ENCODE results near the gene ABLIM1.

Gene ABLIM1

DNA sequence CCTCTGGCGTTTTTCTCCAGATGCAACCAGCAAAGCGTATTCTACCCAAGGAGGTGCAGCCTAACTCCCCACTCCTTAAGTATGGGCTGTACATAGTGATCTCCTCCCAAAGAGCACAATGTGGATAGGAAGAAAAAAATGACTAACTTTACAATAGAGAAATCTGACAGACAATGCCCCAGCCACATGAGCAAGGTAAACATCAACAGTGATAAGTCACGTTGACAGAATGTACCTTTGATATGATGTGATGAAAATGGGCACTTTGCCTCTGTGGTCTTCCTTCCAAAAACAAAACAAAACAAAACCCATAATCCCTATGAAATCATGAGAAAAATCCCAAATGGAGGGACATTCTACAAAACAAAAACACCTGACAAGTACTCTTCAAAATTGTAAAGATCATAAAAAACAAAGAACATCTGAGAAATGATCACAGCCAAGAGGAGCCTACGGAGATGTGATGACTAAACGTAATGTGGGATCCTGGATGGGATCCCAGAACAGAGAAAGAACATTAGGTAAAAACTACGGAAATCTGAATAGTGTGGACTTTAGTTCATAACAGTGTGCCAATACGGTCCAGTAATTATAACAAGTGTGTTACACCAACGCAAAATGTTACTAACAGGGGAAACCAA is 50.6 kb downstream of the ABLIM1 start:
- no peak for DNase-seq
- in situ Hi-C loops (cut with HindIII; ENCODE audit: low pct_ligation_motif_present, low pct_unique_long_range_greater_than_20kb, low sequenced_read_pairs), result no loop called here

DNA sequence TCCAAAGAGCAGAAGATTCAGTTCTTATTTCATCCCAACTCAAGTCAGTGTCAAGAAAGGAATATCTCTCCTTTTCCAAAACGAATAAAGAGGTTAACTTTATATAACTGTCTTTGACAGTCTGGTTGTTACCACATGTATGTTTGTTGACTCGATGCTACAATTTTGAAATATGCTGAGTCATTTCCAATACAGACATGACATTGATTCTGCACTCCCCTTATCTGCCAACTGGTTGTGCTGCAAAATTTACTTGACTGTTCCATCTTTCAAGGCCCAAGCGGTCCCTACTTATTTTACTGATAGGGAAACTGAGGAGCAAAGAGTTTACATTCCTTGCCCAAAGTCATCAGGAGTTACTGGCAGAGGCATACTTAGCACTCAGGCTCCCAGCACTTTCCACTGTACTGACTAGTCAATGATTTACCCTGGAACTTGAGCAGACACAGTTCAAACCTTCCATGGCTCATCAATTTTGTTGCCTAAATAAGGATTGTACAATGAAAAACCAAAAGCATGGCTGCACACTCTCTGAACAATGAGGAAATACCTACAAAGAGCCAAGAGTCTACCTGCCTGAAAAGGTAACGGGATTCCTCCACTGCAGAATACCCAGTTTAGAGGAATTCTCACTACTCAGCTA is 52.8 kb downstream of the ABLIM1 start:
- DNase-seq, result peak; percentile 84
- in situ Hi-C loops (cut with HindIII; ENCODE audit: low pct_ligation_motif_present, low pct_unique_long_range_greater_than_20kb, low sequenced_read_pairs), result no loop called here

DNA sequence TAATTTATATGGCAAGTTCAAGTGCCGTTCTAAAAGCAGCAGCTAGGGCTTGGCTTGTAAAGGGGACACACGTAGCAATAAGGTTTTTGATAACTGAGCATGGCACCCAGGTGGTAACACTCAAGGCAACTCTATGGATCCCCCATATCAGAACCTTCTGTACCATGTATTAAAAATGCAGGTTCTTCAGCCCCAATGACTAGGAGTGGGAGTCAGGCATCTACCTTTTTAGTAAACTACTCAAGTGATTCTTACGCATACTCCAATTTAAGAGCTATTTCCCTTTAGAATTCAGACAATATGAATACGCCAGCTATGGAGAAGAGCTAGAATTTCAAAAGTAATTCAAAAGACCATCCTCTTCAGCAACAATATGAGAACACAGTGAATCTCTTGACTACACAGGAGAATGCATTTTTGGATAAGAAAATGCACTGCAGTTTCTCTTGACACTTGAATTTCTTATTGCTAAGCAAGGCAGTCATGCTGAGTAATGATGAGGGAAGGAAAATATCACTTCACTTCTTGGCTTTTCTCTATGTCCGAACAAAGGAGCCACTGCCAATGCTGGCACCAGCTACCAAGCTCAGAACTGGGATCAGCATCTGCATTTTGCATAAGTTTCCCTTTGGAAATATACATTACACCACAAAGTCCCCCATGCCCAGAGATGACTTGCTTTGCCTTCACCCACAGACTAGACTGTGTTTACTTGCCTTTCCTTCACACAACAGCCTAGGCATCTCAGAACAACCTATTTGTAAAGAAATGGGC is 53.5 kb downstream of the ABLIM1 start:
- in situ Hi-C loops (cut with HindIII; ENCODE audit: low pct_ligation_motif_present, low pct_unique_long_range_greater_than_20kb, low sequenced_read_pairs), result no loop called here
- no peak for DNase-seq

DNA sequence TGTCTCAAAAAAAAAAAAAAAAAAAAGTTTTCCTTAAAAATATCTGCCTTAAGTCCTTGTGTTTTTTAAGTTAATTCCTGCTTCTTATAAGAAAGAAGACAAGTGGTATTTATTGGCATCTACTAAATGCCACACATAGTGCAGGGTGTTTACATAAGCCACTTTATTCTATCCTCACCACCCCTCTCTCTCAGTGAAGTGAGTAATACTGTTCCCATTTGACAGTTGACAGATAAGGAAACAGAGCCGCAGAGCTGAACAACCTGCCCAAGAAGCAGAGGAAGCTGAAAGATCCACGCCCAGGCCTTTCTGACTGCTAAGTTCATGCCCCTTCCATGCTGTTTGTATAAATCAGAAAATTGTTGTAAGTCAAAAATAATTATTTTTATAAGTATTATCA is 54.1 kb downstream of the ABLIM1 start:
- in situ Hi-C loops (cut with HindIII; ENCODE audit: low pct_ligation_motif_present, low pct_unique_long_range_greater_than_20kb, low sequenced_read_pairs), result no loop called here
- DNase-seq, result no peak

DNA sequence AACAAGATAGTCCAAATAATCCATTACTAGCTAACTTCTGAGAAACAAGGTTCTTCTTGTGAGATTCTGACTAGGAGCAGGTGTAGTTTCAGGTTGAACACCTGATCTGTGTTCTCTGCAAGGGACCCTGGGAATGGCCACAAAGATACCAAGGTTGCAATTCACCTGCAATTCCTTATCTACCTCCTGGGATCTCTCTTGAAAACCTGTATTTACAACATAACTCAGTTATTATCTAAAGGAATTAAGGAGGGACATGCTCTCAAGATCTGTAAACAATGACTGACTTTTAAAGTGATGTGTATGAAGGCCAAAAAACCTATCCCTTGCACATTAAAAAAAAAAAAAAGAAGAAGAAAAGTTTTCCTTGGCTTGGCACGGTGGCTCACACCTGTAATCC is 54.8 kb downstream of the ABLIM1 start:
- no peak for DNase-seq
- in situ Hi-C loops (cut with HindIII; ENCODE audit: low pct_ligation_motif_present, low pct_unique_long_range_greater_than_20kb, low sequenced_read_pairs), result no loop called here

DNA sequence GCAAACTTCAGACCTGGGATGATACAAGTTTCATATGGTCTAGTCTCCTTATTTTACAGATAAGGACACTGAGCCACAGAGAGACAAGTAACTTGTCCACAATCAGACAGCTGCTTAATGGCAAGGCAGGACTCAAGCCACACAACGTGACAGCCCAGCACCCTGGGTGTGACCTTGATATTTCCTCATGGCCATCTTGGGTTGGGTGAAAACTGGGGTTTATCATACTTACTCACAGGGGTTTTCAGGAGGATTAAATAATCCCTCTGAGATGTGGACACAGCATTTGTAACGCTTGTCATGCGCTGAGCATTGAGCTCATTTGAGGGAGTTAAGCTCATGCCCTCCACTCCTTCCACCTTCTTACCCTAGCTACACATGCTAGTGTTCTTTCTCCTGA is 58.0 kb downstream of the ABLIM1 start:
- no peak for DNase-seq
- in situ Hi-C loops (cut with HindIII; ENCODE audit: low pct_ligation_motif_present, low pct_unique_long_range_greater_than_20kb, low sequenced_read_pairs), result no loop called here

DNA sequence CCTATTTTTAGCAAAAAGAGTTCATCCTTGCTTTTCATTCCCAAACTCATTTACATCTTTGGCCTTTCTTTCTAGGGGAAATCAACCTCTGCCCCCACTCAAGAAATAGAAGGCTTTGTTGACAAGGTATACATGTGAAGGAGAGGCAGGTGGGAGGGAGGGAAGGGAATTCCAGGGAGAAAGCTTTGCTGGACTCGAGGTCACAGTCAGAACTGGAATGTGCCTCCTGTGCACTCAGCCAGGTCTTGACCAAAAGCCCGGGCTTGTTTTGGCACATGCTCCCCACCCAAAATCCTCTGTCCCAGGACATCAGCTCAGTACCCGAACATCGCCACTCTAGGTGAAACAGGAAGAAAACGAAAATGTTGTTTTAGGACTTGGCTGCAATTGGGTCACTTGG is 61.3 kb downstream of the ABLIM1 start:
- in situ Hi-C loops (cut with HindIII; ENCODE audit: low pct_ligation_motif_present, low pct_unique_long_range_greater_than_20kb, low sequenced_read_pairs), result no loop called here

DNA sequence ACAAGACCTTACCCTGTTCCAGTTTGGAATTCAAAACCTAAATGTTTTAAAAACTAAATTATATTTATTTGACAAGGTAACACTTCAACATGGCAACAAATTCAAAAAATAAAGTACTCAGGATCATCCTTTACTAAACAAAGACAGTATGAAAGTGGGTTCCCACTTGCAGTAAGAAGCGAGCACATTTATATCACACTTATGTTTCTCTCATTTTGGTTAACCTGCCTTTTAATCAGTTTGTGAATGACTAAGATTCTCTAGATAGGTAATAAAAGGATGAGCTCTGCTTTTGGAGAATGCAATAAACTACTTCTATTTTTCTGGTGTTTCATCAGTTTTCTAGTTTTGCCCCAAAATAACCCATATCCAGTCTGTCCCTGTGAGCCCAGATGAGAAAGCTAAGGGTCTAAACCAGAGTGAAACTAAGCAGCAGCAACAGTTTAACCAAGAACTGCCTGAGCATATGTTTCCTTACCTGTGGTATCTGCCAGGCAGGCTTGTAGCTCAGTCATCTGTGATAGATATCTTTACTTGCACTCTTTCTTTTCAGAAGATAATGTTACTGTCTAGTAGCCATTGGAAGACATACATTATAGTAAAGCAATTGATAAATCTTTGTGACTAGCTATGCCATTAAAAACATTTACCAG is 64.1 kb downstream of the ABLIM1 start:
- in situ Hi-C loops (cut with HindIII; ENCODE audit: low pct_ligation_motif_present, low pct_unique_long_range_greater_than_20kb, low sequenced_read_pairs), result no loop called here
- no peak for DNase-seq

More for the DNA sequence above, 61.3 kb downstream of the ABLIM1 start:
- DNase-seq, result no peak

DNA sequence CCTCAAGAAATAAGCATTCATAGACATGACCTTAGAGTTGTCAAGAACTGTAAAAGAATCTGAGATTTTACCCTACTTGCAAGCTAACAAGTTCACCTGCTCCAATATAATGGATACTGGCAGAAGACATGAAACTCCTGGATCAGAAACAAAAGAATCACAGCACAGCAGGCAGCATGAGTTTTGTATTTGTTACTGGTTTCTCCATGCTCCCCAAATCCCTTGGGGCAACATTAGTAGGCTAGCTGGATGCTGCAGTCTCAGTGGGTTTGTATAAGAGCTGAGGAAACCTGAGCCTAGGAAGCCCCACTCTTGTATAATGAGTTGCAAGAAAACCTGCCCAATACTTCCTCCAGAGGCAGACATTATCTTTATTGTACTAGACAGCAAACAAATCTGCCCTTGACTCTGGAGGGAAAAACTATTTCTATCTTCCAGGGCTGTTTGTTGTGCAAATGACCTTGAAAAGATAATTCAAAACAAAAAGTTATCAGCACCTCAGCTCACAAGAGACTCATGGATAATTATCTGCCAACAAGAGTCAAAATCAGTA is 64.8 kb downstream of the ABLIM1 start:
- in situ Hi-C loops (cut with HindIII; ENCODE audit: low pct_ligation_motif_present, low pct_unique_long_range_greater_than_20kb, low sequenced_read_pairs), result no loop called here
- DNase-seq, result no peak

DNA sequence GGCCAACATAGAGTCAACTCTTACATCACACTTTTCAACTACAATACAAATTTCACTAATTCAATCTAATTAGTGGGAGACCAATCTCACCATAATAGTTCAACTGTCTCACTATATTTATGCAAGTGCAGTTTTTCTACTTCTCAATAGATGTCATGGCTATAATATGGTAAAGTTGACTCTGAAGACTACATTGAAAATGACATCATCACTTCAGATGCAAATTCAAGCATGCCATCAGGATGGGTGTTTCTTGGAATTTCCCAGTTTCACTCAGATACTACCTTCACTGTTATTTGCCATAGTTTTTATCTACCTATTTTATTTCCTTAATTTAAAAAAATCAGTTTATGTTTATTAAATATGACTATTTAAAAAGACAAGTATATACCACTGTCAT is 67.1 kb downstream of the ABLIM1 start:
- in situ Hi-C loops (cut with HindIII; ENCODE audit: low pct_ligation_motif_present, low pct_unique_long_range_greater_than_20kb, low sequenced_read_pairs), result no loop called here
- DNase-seq, result no peak

DNA sequence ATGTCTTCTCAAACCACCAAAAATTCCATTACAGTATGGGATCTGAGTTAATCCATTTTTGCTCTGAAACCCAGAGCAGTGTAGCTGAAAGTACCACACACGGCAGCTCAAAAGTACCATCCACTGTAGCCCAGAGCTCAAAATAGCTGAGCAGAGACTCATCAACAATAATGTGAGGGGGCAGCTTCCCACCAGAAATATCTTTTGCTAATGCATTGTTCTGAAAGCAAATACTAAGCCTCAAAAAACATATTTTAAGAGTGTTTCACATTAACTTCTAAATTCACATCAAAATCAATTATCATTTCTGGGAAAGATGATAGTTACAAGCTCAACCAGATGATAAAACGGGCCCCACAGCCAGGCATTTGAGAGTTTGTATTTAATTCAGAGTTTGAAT is 73.7 kb downstream of the ABLIM1 start:
- in situ Hi-C loops (cut with HindIII; ENCODE audit: low pct_ligation_motif_present, low pct_unique_long_range_greater_than_20kb, low sequenced_read_pairs), result no loop called here
- no peak for DNase-seq

DNA sequence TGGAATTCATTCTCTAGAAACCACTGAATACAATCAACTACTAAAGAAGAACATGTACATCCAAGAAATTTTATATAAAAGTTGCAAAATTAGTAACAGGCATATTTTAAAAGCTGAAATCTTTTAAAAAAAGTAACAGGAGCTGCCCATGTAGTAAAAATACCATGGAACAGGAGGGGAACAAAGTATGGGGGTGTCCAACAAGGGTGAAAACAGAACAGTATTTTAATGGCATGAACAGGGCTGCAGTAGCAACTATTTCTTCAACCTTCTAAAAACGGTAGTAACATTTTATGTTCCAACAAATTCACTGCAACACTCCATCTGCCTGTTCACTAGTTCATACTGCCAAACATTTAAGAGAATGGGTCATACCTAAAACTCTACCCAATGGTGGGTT is 77.0 kb downstream of the ABLIM1 start:
- in situ Hi-C loops (cut with HindIII; ENCODE audit: low pct_ligation_motif_present, low pct_unique_long_range_greater_than_20kb, low sequenced_read_pairs), result no loop called here

DNA sequence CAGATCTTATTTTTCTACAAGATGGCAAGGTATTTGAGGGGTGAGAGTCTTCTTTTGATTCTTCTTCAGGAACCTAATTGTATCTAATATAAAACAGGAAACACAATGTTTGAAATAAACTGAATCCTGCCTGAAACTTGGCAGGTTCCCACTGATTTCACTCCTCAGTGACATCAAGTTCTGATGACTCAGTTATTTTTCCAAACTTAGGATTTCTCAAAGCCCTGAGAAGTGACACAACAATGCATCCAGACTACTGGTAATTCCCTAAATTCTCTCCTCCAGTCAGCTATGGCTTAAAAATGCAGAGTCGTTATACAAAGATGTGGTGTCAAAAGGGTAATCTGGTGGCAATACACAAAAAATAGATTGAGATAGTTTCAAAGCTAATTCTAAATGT is 80.9 kb downstream of the ABLIM1 start:
- DNase-seq, result peak; percentile 50

More for the DNA sequence above, 77.0 kb downstream of the ABLIM1 start:
- DNase-seq, result no peak

DNA sequence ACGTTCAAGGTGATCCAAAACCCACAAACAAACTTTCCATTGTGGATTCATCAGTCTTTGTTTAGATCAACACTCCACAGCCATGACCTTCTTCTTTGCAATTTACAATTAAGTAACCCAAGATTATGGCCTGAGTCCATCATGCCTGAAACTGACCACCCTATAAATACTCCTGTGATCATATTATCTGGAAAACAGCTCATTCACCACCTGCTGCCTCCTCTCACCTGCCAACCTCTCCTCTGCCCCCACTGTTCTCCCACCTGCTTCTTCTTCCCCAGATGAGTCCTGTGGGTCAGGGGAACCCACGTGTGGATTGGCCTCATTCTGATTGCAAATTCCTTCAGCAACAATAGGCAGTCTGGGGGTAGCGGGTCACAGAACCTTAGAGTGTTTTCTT is 81.4 kb downstream of the ABLIM1 start:
- in situ Hi-C loops (cut with HindIII; ENCODE audit: low pct_ligation_motif_present, low pct_unique_long_range_greater_than_20kb, low sequenced_read_pairs), result no loop called here
- DNase-seq, result no peak

More for the DNA sequence above, 80.9 kb downstream of the ABLIM1 start:
- in situ Hi-C loops (cut with HindIII; ENCODE audit: low pct_ligation_motif_present, low pct_unique_long_range_greater_than_20kb, low sequenced_read_pairs), result no loop called here

DNA sequence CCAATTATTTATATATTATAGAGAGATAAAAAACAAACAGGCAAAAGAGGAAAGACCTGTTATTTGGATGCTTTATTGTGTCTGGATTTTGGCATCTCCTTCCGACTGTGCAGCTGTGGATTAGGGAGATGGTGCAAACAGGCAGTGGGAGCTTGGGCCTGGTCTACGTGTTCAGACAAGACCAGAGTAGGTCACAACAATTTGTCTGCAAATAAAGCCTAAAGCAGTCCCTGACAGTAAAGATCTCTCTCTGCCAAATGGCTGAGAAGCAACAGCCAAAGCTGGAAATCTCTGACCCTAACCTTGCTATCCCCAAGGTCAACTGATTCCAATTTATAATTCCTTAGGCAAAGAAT is 82.0 kb downstream of the ABLIM1 start:
- in situ Hi-C loops (cut with HindIII; ENCODE audit: low pct_ligation_motif_present, low pct_unique_long_range_greater_than_20kb, low sequenced_read_pairs), result no loop called here
- DNase-seq, result no peak

DNA sequence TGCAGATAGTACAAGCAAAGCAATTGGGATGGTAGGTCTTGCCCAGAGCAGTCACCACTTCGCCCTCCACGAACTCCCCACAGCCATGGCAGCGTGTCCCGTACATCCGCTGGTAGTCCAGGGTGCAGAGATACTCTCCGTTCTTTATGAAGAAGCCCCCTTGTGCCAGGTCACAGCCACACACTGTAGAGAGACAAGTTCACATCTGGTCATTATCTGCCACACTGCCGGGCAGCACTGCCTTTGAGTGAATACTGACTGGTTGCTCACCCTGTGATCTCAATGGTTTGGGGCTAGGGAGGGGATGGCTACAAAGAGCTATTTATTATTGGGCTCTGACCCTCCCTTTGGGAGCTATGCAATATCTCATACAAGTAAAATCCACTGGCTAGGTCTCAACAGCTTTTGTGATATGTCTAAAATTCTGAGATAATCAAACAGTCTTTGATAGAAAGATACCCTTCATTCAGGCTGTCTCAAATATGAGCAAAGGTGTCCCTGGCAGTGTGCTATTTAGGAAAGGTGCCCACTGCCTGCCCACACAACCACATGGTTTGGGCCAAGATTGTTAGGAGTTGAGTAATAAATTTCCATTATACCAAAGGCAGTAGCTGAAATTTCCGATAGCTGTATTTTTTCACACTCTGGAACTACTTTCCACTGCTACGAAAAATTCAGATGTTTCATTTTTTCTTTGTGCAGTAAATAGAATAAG is 82.5 kb downstream of the ABLIM1 start:
- DNase-seq, result no peak
- in situ Hi-C loops (cut with HindIII; ENCODE audit: low pct_ligation_motif_present, low pct_unique_long_range_greater_than_20kb, low sequenced_read_pairs), result no loop called here

DNA sequence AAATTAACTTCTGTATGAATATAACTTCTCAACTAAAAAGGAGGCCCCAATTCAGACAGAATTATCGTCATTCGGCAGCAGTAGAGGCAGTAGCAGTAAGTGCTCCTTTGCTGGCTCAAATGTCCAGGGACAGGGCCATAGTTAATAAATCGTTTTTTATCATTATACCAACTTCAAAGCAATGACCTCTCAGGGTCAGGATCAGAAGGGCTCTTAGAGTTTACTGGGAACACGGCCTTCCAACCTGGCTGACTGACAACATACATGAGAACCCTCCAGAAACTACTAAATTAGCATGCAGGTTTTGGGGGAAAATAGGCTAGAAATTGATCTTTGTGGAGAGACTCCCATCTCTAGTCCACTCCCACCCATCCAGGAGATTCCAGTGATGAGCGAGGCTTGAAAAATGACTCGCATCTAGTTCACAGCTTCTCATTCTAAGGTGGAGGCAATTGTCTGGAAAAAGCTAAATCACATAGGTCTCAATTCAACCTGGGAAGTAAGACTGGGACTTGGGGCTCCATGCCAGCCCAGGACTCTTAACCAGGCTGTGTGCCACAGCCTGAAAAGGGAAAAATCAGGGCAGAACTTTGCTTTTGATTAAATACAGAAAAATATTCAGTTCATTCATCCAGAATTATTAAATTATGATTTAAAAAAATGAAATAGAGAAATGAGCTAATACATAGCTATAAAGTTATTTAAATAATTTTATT is 84.6 kb downstream of the ABLIM1 start:
- no peak for DNase-seq

More for the DNA sequence above, 84.6 kb downstream of the ABLIM1 start:
- in situ Hi-C loops (cut with HindIII; ENCODE audit: low pct_ligation_motif_present, low pct_unique_long_range_greater_than_20kb, low sequenced_read_pairs), result no loop called here

All from ACHN (cell line).